Measurements from ENCODE around the gene HK2.

The HK2 gene

GRCh38 chr2:74865770-74866674, 32.1 kb downstream of the HK2 start:
- in situ Hi-C loops (cut with HindIII; ENCODE audit: low pct_unique_long_range_greater_than_20kb, low sequenced_read_pairs): no loop called here
- no peak for TF ChIP-seq JUND (IDR thresholded peaks at IDR 0.05; ENCODE audit: low read depth)
- peak in 1 of 2 experiments; percentile 68 for DNase-seq (ENCODE audit: low read depth in 1 of 2, low spot score in 1 of 2)

- in situ Hi-C loops (cut with HindIII; ENCODE audit: low pct_unique_long_range_greater_than_20kb, low sequenced_read_pairs): no loop called here
Measured at GRCh38 chr2:74867841-74868658, 34.1 kb downstream of the HK2 start.

GRCh38 chr2:74869517-74869916, 35.6 kb downstream of the HK2 start:
- in situ Hi-C loops (cut with HindIII; ENCODE audit: low pct_unique_long_range_greater_than_20kb, low sequenced_read_pairs): no loop called here

More at GRCh38 chr2:74867841-74868658, 34.1 kb downstream of the HK2 start:
- DNase-seq (ENCODE audit: low read depth in 1 of 2, low spot score in 1 of 2): peak in 1 of 2 experiments; percentile 72
- TF ChIP-seq JUND (IDR thresholded peaks at IDR 0.05; ENCODE audit: low read depth): no peak

GRCh38 chr2:74870951-74871350, 37.0 kb downstream of the HK2 start:
- in situ Hi-C loops (cut with HindIII; ENCODE audit: low pct_unique_long_range_greater_than_20kb, low sequenced_read_pairs): no loop called here
- TF ChIP-seq JUND (IDR thresholded peaks at IDR 0.05; ENCODE audit: low read depth): no peak

More at GRCh38 chr2:74869517-74869916, 35.6 kb downstream of the HK2 start:
- no peak for DNase-seq (ENCODE audit: low read depth in 1 of 2, low spot score in 1 of 2)
- no peak for TF ChIP-seq JUND (IDR thresholded peaks at IDR 0.05; ENCODE audit: low read depth)

GRCh38 chr2:74871414-74871813, 37.5 kb downstream of the HK2 start:
- DNase-seq (ENCODE audit: low read depth in 1 of 2, low spot score in 1 of 2): no peak
- in situ Hi-C loops (cut with HindIII; ENCODE audit: low pct_unique_long_range_greater_than_20kb, low sequenced_read_pairs): no loop called here
- no peak for TF ChIP-seq JUND (IDR thresholded peaks at IDR 0.05; ENCODE audit: low read depth)

More at GRCh38 chr2:74870951-74871350, 37.0 kb downstream of the HK2 start:
- no peak for DNase-seq (ENCODE audit: low read depth in 1 of 2, low spot score in 1 of 2)

GRCh38 chr2:74872389-74872836, 38.5 kb downstream of the HK2 start:
- in situ Hi-C loops (cut with HindIII; ENCODE audit: low pct_unique_long_range_greater_than_20kb, low sequenced_read_pairs): no loop called here
- no peak for TF ChIP-seq JUND (IDR thresholded peaks at IDR 0.05; ENCODE audit: low read depth)
- DNase-seq (ENCODE audit: low read depth in 1 of 2, low spot score in 1 of 2): no peak

DNA sequence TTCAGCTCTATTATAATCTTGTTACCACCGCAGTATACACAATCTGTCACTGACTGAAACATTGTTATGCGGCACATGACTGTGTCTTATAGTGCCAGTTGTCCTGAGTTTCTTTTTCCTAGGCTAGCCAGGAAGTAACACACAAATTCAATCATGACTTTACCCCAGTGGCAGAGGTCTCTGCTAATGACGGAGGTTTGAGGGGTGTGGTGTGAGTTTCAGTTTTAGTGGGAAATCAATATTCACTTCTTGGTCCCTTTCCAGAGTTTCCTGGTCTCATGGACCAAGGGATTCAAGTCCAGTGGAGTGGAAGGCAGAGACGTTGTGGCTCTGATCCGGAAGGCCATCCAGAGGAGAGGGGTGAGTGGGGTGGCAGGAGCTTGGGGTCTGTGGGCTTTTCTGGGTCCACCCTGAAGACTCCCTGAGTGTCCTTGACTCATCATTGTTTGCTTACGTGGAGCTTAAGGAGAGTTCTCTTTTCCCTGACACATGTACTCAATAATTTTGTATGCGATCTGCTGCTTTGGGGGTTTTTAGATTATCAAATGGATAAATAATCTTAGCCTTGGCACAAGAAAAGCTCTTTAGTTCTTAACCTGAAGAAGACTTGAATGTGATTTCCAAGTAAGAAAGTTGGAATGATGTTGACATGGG, 39.2 kb downstream of the HK2 start:
- in situ Hi-C loops (cut with HindIII; ENCODE audit: low pct_unique_long_range_greater_than_20kb, low sequenced_read_pairs): no loop called here
- no peak for DNase-seq (ENCODE audit: low read depth in 1 of 2, low spot score in 1 of 2)
- TF ChIP-seq JUND (IDR thresholded peaks at IDR 0.05; ENCODE audit: low read depth): no peak

DNA sequence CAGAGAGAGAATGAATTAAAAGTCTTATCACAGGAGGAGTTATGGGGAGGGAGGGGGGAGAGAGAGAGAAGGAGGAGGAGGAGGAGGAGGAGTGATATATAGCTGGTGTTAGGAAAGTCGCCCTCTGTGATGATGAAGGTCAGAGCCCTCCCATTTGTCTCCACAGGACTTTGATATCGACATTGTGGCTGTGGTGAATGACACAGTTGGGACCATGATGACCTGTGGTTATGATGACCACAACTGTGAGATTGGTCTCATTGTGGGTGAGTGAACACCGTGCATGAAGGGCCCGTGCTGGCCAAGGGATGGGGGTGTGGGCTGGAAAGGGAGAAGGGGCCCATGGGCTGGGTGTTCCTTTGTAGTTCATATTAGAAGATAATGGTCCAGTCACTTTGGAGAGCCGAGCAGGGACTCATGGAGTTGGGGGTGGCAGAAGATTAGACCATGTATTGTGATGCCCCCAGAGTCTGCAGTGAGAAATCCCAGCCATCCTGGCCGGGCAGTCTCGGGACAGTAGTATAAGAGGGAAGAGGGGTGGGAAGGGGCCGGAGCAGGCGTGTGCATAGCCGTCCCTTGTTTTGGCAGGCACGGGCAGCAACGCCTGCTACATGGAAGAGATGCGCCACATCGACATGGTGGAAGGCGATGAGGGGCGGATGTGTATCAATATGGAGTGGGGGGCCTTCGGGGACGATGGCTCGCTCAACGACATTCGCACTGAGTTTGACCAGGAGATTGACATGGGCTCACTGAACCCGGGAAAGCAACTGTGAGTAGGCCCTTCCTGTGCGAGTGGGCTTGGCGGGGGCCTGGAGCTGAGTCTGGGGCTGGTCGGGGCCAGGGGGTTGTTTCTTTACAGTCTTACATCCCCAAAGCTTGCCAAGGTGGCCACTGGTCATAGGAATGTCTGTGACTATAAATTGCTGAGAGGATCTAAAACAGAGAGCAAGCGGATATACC, 40.0 kb downstream of the HK2 start:
- no peak for TF ChIP-seq JUND (IDR thresholded peaks at IDR 0.05; ENCODE audit: low read depth)
- no peak for DNase-seq (ENCODE audit: low read depth in 1 of 2, low spot score in 1 of 2)
- in situ Hi-C loops (cut with HindIII; ENCODE audit: low pct_unique_long_range_greater_than_20kb, low sequenced_read_pairs): no loop called here

DNA sequence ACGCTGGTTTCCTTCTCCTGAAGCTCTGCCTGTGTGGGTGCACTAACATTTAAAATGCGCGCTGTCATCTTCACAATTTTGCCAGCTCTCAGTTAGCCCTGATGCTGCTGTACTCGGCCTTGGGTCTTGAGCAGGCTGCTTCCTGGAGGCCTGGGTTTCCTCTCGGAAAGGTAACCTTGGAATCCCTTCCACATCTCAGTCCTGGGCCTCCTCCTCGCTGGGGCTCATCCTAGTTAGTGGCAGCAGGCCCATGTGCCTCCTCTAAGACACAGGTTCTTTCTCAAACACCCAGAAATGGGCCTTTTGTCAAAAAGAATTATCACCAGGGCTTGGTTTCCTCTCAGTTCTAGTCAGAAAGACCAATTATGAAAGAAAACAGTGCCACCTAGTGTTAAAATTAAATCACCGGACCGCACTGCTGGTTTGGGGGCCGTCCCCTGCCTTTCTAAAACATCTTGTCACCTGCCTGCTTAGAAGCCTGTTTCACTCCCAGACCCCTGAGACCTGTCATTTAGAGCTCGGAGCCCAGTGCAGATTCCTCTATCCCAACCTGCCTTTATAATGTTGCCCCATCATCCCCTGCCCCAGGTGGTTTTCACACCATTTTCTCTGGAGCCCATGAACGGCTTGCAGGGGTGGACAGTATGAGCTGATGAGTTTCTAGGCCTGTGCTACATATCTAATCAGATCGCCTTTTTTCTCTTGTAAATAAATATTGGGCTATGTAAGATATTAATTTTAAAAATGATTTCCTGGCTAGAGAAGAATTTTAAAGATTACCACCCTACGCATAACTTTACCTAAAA, 42.4 kb downstream of the HK2 start:
- no peak for TF ChIP-seq JUND (IDR thresholded peaks at IDR 0.05; ENCODE audit: low read depth)
- peak; percentile 42 to 59 for DNase-seq (ENCODE audit: low read depth in 1 of 2, low spot score in 1 of 2)
- in situ Hi-C loops (cut with HindIII; ENCODE audit: low pct_unique_long_range_greater_than_20kb, low sequenced_read_pairs): no loop called here

- in situ Hi-C loops (cut with HindIII; ENCODE audit: low pct_unique_long_range_greater_than_20kb, low sequenced_read_pairs): no loop called here
- no peak for DNase-seq (ENCODE audit: low read depth in 1 of 2, low spot score in 1 of 2)
- no peak for TF ChIP-seq JUND (IDR thresholded peaks at IDR 0.05; ENCODE audit: low read depth)
Measured at GRCh38 chr2:74877376-74877775, 43.4 kb downstream of the HK2 start.
